ENCODE data around the gene GALM. TPM values are rescaled to one million over a fixed set of nuclear protein-coding genes. Genes with fewer than 3 reads are reported as not detected.
"Not testable (repeated sequence)": the region's sequence is repeated elsewhere in the genome, so short reads cannot be mapped to it uniquely, and the experiment has no call there.

Gene GALM
- total RNA-seq, 1 donor from 2014 or later, result 1.6 TPM

GRCh38 chr2:38709567-38710194, 43.8 kb downstream of the GALM start:
- DNase-seq (ENCODE audit: low read depth), result no peak
- H3K27me3 ChIP-seq (ENCODE audit: control insufficient read depth, insufficient read depth, low read length), result peaks cover 3% of the 10 kb centered on the region
- FAIRE-seq, result peak; percentile 66
- no peak overlapping the region for H3K4me3 ChIP-seq (ENCODE audit: low read depth, low read length)
- TF ChIP-seq CTCF (IDR thresholded peaks at IDR 0.05; ENCODE audit: insufficient read depth, low read length, severe bottlenecking), result no peak
- no peaks in the 10 kb centered on the region for H3K36me3 ChIP-seq (ENCODE audit: control insufficient read depth, insufficient read depth, low read length)

- no peak for TF ChIP-seq CTCF (IDR thresholded peaks at IDR 0.05; ENCODE audit: insufficient read depth, low read length, severe bottlenecking)
- DNase-seq (ENCODE audit: low read depth) (no peak), FAIRE-seq (no peak)
- peaks cover 1% of the 10 kb centered on the region for H3K27me3 ChIP-seq (ENCODE audit: control insufficient read depth, insufficient read depth, low read length)
- no peak overlapping the region for H3K4me3 ChIP-seq (ENCODE audit: low read depth, low read length)
- H3K36me3 ChIP-seq (ENCODE audit: control insufficient read depth, insufficient read depth, low read length), result no peaks in the 10 kb centered on the region
Observed at GRCh38 chr2:38711558-38711957, 45.6 kb downstream of the GALM start.

- DNase-seq (ENCODE audit: low read depth), result no peak
- no peak for TF ChIP-seq CTCF (IDR thresholded peaks at IDR 0.05; ENCODE audit: insufficient read depth, low read length, severe bottlenecking)
- H3K36me3 ChIP-seq (ENCODE audit: control insufficient read depth, insufficient read depth, low read length), result no peaks in the 10 kb centered on the region
- H3K4me3 ChIP-seq (ENCODE audit: low read depth, low read length), result no peak overlapping the region
- no peak for FAIRE-seq
- H3K27me3 ChIP-seq (ENCODE audit: control insufficient read depth, insufficient read depth, low read length), result no peaks in the 10 kb centered on the region
Observed at GRCh38 chr2:38712413-38712812, 46.5 kb downstream of the GALM start.

- no peak for TF ChIP-seq CTCF (IDR thresholded peaks at IDR 0.05; ENCODE audit: insufficient read depth, low read length, severe bottlenecking)
- DNase-seq (ENCODE audit: low read depth) (no peak), FAIRE-seq (no peak)
- no peaks in the 10 kb centered on the region for H3K36me3 ChIP-seq (ENCODE audit: control insufficient read depth, insufficient read depth, low read length)
- no peak overlapping the region for H3K4me3 ChIP-seq (ENCODE audit: low read depth, low read length)
- no peaks in the 10 kb centered on the region for H3K27me3 ChIP-seq (ENCODE audit: control insufficient read depth, insufficient read depth, low read length)
Observed at GRCh38 chr2:38712871-38713270, 47.0 kb downstream of the GALM start.

GRCh38 chr2:38713338-38713737, 47.4 kb downstream of the GALM start:
- H3K4me3 ChIP-seq (ENCODE audit: low read depth, low read length), result no peak overlapping the region
- no peaks in the 10 kb centered on the region for H3K27me3 ChIP-seq (ENCODE audit: control insufficient read depth, insufficient read depth, low read length)
- DNase-seq (ENCODE audit: low read depth) (no peak), FAIRE-seq (no peak)
- no peaks in the 10 kb centered on the region for H3K36me3 ChIP-seq (ENCODE audit: control insufficient read depth, insufficient read depth, low read length)
- no peak for TF ChIP-seq CTCF (IDR thresholded peaks at IDR 0.05; ENCODE audit: insufficient read depth, low read length, severe bottlenecking)

- not testable (repeated sequence) for FAIRE-seq; H3K36me3 ChIP-seq (ENCODE audit: control insufficient read depth, insufficient read depth, low read length); DNase-seq (ENCODE audit: low read depth); H3K27me3 ChIP-seq (ENCODE audit: control insufficient read depth, insufficient read depth, low read length); H3K4me3 ChIP-seq (ENCODE audit: low read depth, low read length)
Observed at GRCh38 chr2:38714941-38715340, 49.0 kb downstream of the GALM start.

Measured in bronchial epithelial cell (primary cell).